Tibial nerve (tissue), 3 donors: ENCODE data around the gene CEBPG.

ENCODE experiments used
- CTCF ChIP-seq, 5 experiments: fragments of 200-600 bp in 3 of 5; fragments of 450-650 bp in 2 of 5; sonication (generic) in 3 of 5; IDR thresholded peaks; one replicate each; pipeline ENCODE4 v1.5.1; 2016 to 2019; ENCODE audit warnings: antibody characterized with exemption in 5 of 5, mild to moderate bottlenecking in 3 of 5, moderate library complexity in 2 of 5
- POLR2A ChIP-seq, 2 donors: fragments of 450-650 bp; IDR thresholded peaks; one replicate each; pipeline ENCODE4 v1.6.1; 2017; ENCODE audit warnings: antibody characterized with exemption in 2 of 2, mild to moderate bottlenecking in 2 of 2, moderate library complexity in 2 of 2

GRCh38 chr19:33350538-33351309, 22.8 kb upstream of the CEBPG start:
- TF ChIP-seq CTCF (IDR thresholded peaks at IDR 0.05) (no peak), POLR2A (IDR thresholded peaks at IDR 0.05) (no peak)
